HG02885 (cell line): ENCODE results near the gene CERS4.

Source experiments
- ATAC-seq: cut with Tn5 transposase; IDR thresholded peaks from one replicate; pipeline ENCODE4 v1.9.1; 2021; ENCODE audit warnings: mild to moderate bottlenecking; ENCODE audit not compliant: unreplicated experiment, poor library complexity

The CERS4 gene

DNA sequence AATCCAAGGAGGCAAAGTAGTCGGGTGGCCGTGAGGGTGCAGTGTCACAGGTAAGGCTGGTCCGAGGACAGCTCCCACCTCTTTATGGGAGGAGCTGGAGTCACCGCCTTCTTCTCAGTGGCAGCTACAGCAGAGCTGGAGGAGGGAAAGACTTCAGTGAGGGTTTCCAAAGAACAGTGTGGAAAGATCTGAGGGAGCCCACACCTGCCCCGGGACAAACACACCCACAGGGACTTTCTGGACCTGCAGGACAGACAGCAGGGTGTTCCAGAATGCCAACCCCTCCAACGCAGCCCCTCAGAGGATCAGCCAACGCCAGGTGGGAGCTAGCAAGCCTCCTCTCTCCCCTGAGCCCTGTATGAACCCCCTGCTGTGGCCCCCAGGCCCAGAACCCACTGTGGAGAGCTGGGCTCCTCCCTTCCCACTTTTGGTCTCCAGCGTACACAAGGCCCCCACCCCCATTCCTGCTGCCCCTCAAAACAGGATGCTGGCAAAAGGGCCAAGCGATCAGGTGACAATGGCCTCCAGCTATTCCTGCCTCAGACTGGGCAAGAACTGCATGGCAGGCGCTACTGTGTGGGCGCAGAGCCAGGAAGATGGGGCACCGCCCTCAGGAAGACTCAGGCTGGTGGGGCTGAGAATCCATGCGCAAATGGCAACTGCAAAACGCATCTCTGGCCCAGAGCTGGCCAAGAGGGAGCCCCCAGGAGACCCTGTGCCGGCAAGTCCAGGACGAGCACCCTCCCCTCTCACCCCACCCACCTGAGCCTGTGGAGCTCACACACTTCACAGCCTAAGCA is 102.5 kb downstream of the CERS4 start:
- ATAC-seq = no peak
